K562 (cell line): ENCODE measurements around the gene GMPR. TPM values are rescaled to one million over a fixed set of nuclear protein-coding genes. Genes with fewer than 3 reads are reported as not detected.

Experiments
- ATAC-seq: fragments of 200-7000 bp; cut with Tn5 transposase; 3 replicates; pipeline ENCODE4 v1.9.1; 2020; ENCODE audit warnings: moderate library complexity
- BruUV-seq: library from RNA; stranded (reverse); fragments of 400-500 nt; replicated peaks from 2 replicates; lab custom pipeline; 2021; lab: Mats Ljungman, UMichigan
- CTCF ChIA-PET: fragments of 300-600 bp; formaldehyde crosslinking; extraction: SDS; loops from one replicate; lab custom pipeline; 2021; ENCODE audit warnings: low intra/inter-chr PET ratio; lab: Yijun Ruan, JAX
- POLR2A ChIA-PET: fragments of 300-600, 350-650 bp; sonication (Branson Sonifier 250); formaldehyde crosslinking; extraction: SDS; loops from one replicate; lab custom pipeline; 2021; ENCODE audit warnings: antibody characterized with exemption, inconsistent platforms; lab: Yijun Ruan, JAX
- DNase-seq, 4 experiments: peaks; one replicate each; pipeline versions ENCODE4 v3.0.0 to v3.0.0-alpha.2; 2011 to 2018; ENCODE audit warnings: low spot score in 3 of 4, mixed read lengths in 3 of 4; ENCODE audit errors: extremely low read depth in 1 of 4
- FAIRE-seq: peaks from 2 replicates; lab custom pipeline; 2011; peaks lifted over from hg19 to GRCh38; lab: Jason Lieb, UNC
- H2AFZ ChIP-seq: 2 replicates; pipeline ENCODE4 v1.6.0; 2011; ENCODE audit warnings: low read depth, low read length, control low read depth, inconsistent platforms
- H3K27ac ChIP-seq: fragments of 200-600 bp; 3 replicates; pipeline ENCODE4 v1.8.0; 2011; ENCODE audit warnings: low read depth, mild to moderate bottlenecking, control low read depth, inconsistent platforms, low read length, moderate library complexity, mixed read lengths; ENCODE audit errors: extremely low read depth
- H3K27me3 ChIP-seq, 2 experiments: fragments of 300-600 bp in 1 of 2; 2 replicates in 1 of 2; 3 replicates in 1 of 2; pipeline versions ENCODE4 v1.6.0 to v1.8.0; 2011; ENCODE audit warnings: inconsistent platforms in 2 of 2, low read length in 2 of 2, mild to moderate bottlenecking in 1 of 2, mixed read lengths in 1 of 2, moderate library complexity in 1 of 2; ENCODE audit not compliant: control insufficient read depth in 2 of 2, insufficient read depth in 2 of 2
- H3K36me3 ChIP-seq: fragments of 300-600 bp; 3 replicates; pipeline ENCODE4 v1.8.0; 2011; ENCODE audit warnings: mild to moderate bottlenecking, low read length, inconsistent platforms; ENCODE audit not compliant: control insufficient read depth, insufficient read depth
- H3K4me1 ChIP-seq, 2 experiments: fragments of 200-600 bp in 1 of 2; replicated peaks in 1 of 2; 2 replicates in 1 of 2; 3 replicates in 1 of 2; pipeline versions ENCODE4 v1.5.1 to v1.8.0; 2011; ENCODE audit warnings: inconsistent platforms in 2 of 2, low read length in 2 of 2, mild to moderate bottlenecking in 1 of 2, mixed read lengths in 1 of 2, moderate library complexity in 1 of 2; ENCODE audit not compliant: control insufficient read depth in 2 of 2, insufficient read depth in 2 of 2
- H3K4me2 ChIP-seq: 2 replicates; pipeline ENCODE4 v1.6.1; 2011; ENCODE audit warnings: low read length, control low read depth, inconsistent platforms, mixed read lengths; ENCODE audit not compliant: insufficient read depth
- H3K4me3 ChIP-seq: fragments of 200-600 bp; sonication (generic), shearing (Covaris generic); 2 replicates; pipeline ENCODE4 v1.5.1; 2016; ENCODE audit warnings: control low read depth, inconsistent platforms
- H3K79me2 ChIP-seq: fragments of 200-600 bp; 3 replicates; pipeline ENCODE4 v1.8.0; 2011; ENCODE audit warnings: low read length, inconsistent platforms; ENCODE audit not compliant: control insufficient read depth, insufficient read depth
- H3K9ac ChIP-seq, 2 experiments: 2 replicates each; pipeline versions ENCODE4 v1.6.0 to v1.6.1; 2011; ENCODE audit warnings: low read depth in 2 of 2, low read length in 2 of 2, control low read depth in 1 of 2, inconsistent platforms in 1 of 2, mild to moderate bottlenecking in 1 of 2, mixed read lengths in 1 of 2; ENCODE audit not compliant: insufficient read depth in 1 of 2
- H3K9me1 ChIP-seq: one replicate; pipeline ENCODE4 v1.6.0; 2011; ENCODE audit warnings: inconsistent platforms, mild to moderate bottlenecking, low read length, moderate library complexity; ENCODE audit not compliant: control insufficient read depth, insufficient read depth
- H3K9me3 ChIP-seq: replicated peaks from 2 replicates; pipeline ENCODE4 v1.5.1; 2011; ENCODE audit warnings: low read depth, low read length, inconsistent platforms; ENCODE audit not compliant: control insufficient read depth, insufficient read depth
- H4K20me1 ChIP-seq: replicated peaks from 2 replicates; pipeline ENCODE4 v1.6.1; 2011; ENCODE audit warnings: low read length, inconsistent platforms, mixed read lengths; ENCODE audit not compliant: control insufficient read depth, insufficient read depth
- EWSR1 ChIP-seq: fragments of 450-650 bp; IDR thresholded peaks from 2 replicates; pipeline ENCODE4 v1.6.1; 2018; ENCODE audit warnings: borderline replicate concordance, mild to moderate bottlenecking, low read depth, moderate library complexity; ENCODE audit not compliant: partially characterized antibody
- PHB ChIP-seq: fragments of 250-450 bp; sonication (Bioruptor Pico); IDR thresholded peaks from 2 replicates; pipeline ENCODE4 v1.5.0; 2021
- POU5F1 ChIP-seq: fragments of 150-350 bp; IDR thresholded peaks from 2 replicates; pipeline ENCODE4 v1.6.1; 2014; ENCODE audit warnings: borderline replicate concordance, low read length, low read depth, mild to moderate bottlenecking; ENCODE audit not compliant: partially characterized antibody
- YY1 ChIP-seq, 3 experiments: IDR thresholded peaks; 2 replicates each; pipeline ENCODE4 v1.6.1; 2011; ENCODE audit warnings: low read length in 2 of 3, mild to moderate bottlenecking in 2 of 3, moderate library complexity in 2 of 3, borderline replicate concordance in 1 of 3, control low read depth in 1 of 3, low read depth in 1 of 3; ENCODE audit not compliant: insufficient read depth in 3 of 3, insufficient replicate concordance in 2 of 3, control insufficient read depth in 1 of 3, insufficient read length in 1 of 3; ENCODE audit errors: extremely low read depth in 1 of 3
- ZNF511 ChIP-seq: sonication (generic); formaldehyde crosslinking; IDR thresholded peaks from 2 replicates; pipeline ENCODE4 v1.8.0; 2022; ENCODE audit warnings: mild to moderate bottlenecking, missing genetic modification reagents
- WGBS: fragments of 100-300 bp; shearing (Covaris generic); methylation state at CpG from one replicate; pipeline ENCODE4 v1.1.6; 2016; ENCODE audit warnings: low coverage, mixed read lengths; ENCODE audit not compliant: insufficient coverage; ENCODE audit errors: missing lambda C conversion rate; 5-methylcytosine and 5-hydroxymethylcytosine counted together
- in situ Hi-C: fragments of 300-500 bp; cut with MboI; formaldehyde crosslinking; loops from 4 replicates; pipeline ENCODE4 v1.15.0; 2018; ENCODE audit warnings: inconsistent platforms, mixed read lengths
- intact Hi-C: fragments of 100-400 bp; cut with micrococcal nuclease; formaldehyde crosslinking; loops from 2 replicates; pipeline ENCODE4 v1.14.2; 2022
- polyA plus RNA-seq, 8 experiments: library from polyadenylated mRNA; depleted of rRNA in 4 of 8; stranded (reverse) in 5 of 8; unstranded in 3 of 8; fragments of >200 nt; fragmentation: Nextera tagmentation in 2 of 8; fragmentation: Illumina TruSeq in 1 of 8; extraction: Ambion mirVana in 2 of 8; extraction: Trizol in 1 of 8; gene quantifications; 2 replicates each; pipeline versions ENCODE4 v1.2.1 to v1.2.3, GENCODE V29; 2011 to 2014; ENCODE audit warnings: inconsistent platforms in 1 of 8, missing spikeins in 1 of 8
- total RNA-seq, 7 experiments: library from RNA; depleted of rRNA in 6 of 7; stranded (reverse); fragments of >200 nt in 6 of 7; fragmentation: Illumina TruSeq in 2 of 7; extraction: Trizol in 2 of 7; gene quantifications; 2 replicates each; pipeline versions ENCODE4 v1.2.1 to v1.2.3, GENCODE V29; 2011 to 2021; ENCODE audit warnings: low replicate concordance in 1 of 7

Gene GMPR
- total and polyA plus RNA-seq, 9 of the 15 experiments (the other 6 are each of a cell fraction or from before 2014, with no cell fraction given) = 34.6 to 83.7 (median 49.8) TPM

- no peak for TF ChIP-seq POU5F1
- no peak for TF ChIP-seq PHB (CRISPR knock-in tag)
Observed at GRCh38 chr6:16249971-16250370, 11.6 kb downstream of the GMPR start (continued).

GRCh38 chr6:16251706-16252105 is 13.3 kb downstream of the GMPR start:
- DNase-seq = no peak
- Histone ChIP-seq H3K27me3 (no peaks in the 10 kb centered on the region), H3K4me2 (no peak overlapping the region), H3K4me3 (no peak overlapping the region), H3K27ac (no peak overlapping the region), H4K20me1 (0 out of 2 replicates have a peak, but pooled peaks cover 3% of the 10 kb centered on the region), H3K9me3 (no peaks in the 10 kb centered on the region)
- intact Hi-C loops = no loop called here
- BruUV-seq = no TSS peak
- TF ChIP-seq ZNF511 (CRISPR knock-in tag) (no peak), YY1 (IDR thresholded peaks at IDR 0.05; ENCODE audit: borderline replicate concordance in 1 of 3, control insufficient read depth in 1 of 3, extremely low read depth in 1 of 3, insufficient read depth in 3 of 3, insufficient read length in 1 of 3, insufficient replicate concordance in 2 of 3, low read depth in 1 of 3, low read length in 2 of 3) (no peak), EWSR1 (no peak)
- TF ChIP-seq, all 486 proteins: peak for 0
- Histone ChIP-seq H3K9me1 (no peaks in the 10 kb centered on the region), H3K36me3 (peaks cover 88% of the 10 kb centered on the region), H2AFZ (no peak overlapping the region), H3K4me1 (peaks cover 0 to 8% of the 10 kb centered on the region in 2 experiments; a peak in 3 of 5 replicates), H3K79me2 (no peaks in the 10 kb centered on the region), H3K9ac (no peak overlapping the region)
- ChIA-PET POLR2A (interaction anchor here (4.1 kb wide), 1 partner anchor 12 kb away, joined by 18 read pairs; the partner anchor contains the start of gene GMPR), CTCF (no interaction called here)
- 84% methylated on average over 2 of the region's 2 CpGs for WGBS
- in situ Hi-C loops = no loop called here
- ATAC-seq = no peak
- FAIRE-seq = no peak
